H1 (cell line): ENCODE data around the gene PCDHA11. TPM values are rescaled to one million over a fixed set of nuclear protein-coding genes. Genes with fewer than 3 reads are reported as not detected.
A peak's percentile ranks its signal among the peaks of the same experiment; 100 is the strongest.

Source experiments
- CTCF ChIA-PET: fragments of 300-600 bp; sonication (Branson Sonifier 250); formaldehyde crosslinking; loops from one replicate; lab custom pipeline; 2021; ENCODE audit not compliant: partially characterized antibody; lab: Charles Lee
- POLR2A ChIA-PET: fragments of 300-600 bp; sonication (Branson Sonifier 250); formaldehyde crosslinking; loops from one replicate; lab custom pipeline; 2021; ENCODE audit warnings: inconsistent platforms; ENCODE audit not compliant: partially characterized antibody; lab: Charles Lee
- DNase-seq, 2 experiments: peaks; one replicate each; pipeline versions ENCODE4 v3.0.0 to v3.0.0-alpha.2; 2010 to 2022; ENCODE audit warnings: low spot score in 2 of 2, low read depth in 1 of 2, mixed read lengths in 1 of 2
- FAIRE-seq: peaks from 2 replicates; lab custom pipeline; 2011; peaks lifted over from hg19 to GRCh38; lab: Jason Lieb, UNC
- H2AFZ ChIP-seq: 2 replicates; pipeline ENCODE4 v1.8.1; 2012; ENCODE audit warnings: low read length, inconsistent platforms
- H2AK5ac ChIP-seq: 2 replicates; pipeline ENCODE4 v1.6.1; 2013; ENCODE audit warnings: low read depth, low read length
- H2BK120ac ChIP-seq: replicated peaks from 2 replicates; pipeline ENCODE3; 2013; ENCODE audit warnings: low read depth, low read length, inconsistent platforms
- H2BK12ac ChIP-seq: 2 replicates; pipeline ENCODE4 v1.6.1; 2013; ENCODE audit warnings: low read depth, low read length
- H2BK15ac ChIP-seq: 2 replicates; pipeline ENCODE4 v1.6.1; 2013; ENCODE audit warnings: low read length
- H2BK20ac ChIP-seq: 2 replicates; pipeline ENCODE4 v1.6.1; 2013; ENCODE audit warnings: low read length
- H2BK5ac ChIP-seq: 2 replicates; pipeline ENCODE4 v1.6.1; 2013; ENCODE audit warnings: low read depth, low read length
- H3K14ac ChIP-seq: 2 replicates; pipeline ENCODE4 v1.6.1; 2013; ENCODE audit warnings: inconsistent platforms; ENCODE audit not compliant: insufficient read length
- H3K18ac ChIP-seq: 2 replicates; pipeline ENCODE4 v1.6.1; 2013; ENCODE audit warnings: low read length; ENCODE audit errors: extremely low read depth
- H3K23ac ChIP-seq: 2 replicates; pipeline ENCODE4 v1.6.1; 2013; ENCODE audit warnings: inconsistent platforms; ENCODE audit not compliant: insufficient read length
- H3K23me2 ChIP-seq: 2 replicates; pipeline ENCODE4 v1.6.1; 2013; ENCODE audit warnings: low read depth, low read length
- H3K27ac ChIP-seq: 2 replicates; pipeline ENCODE4 v1.6.1; 2011; ENCODE audit warnings: low read depth, low read length, inconsistent platforms
- H3K27me3 ChIP-seq, 4 experiments: replicated peaks in 1 of 4; 1 replicate in 1 of 4; 2 replicates in 3 of 4; pipeline versions ENCODE4 v1.6.1 to v1.8.1; 2011 to 2013; ENCODE audit warnings: low read length in 3 of 4, mild to moderate bottlenecking in 3 of 4, inconsistent platforms in 2 of 4, mixed read lengths in 2 of 4, moderate library complexity in 1 of 4; ENCODE audit not compliant: control insufficient read depth in 3 of 4, insufficient read depth in 3 of 4; ENCODE audit errors: extremely low read depth in 1 of 4
- H3K36me3 ChIP-seq, 4 experiments: 2 replicates each; pipeline versions ENCODE4 v1.6.1 to v1.8.1; 2011 to 2013; ENCODE audit warnings: mild to moderate bottlenecking in 4 of 4, low read length in 3 of 4, moderate library complexity in 2 of 4, control low read depth in 1 of 4, inconsistent platforms in 1 of 4; ENCODE audit not compliant: insufficient read depth in 4 of 4, control insufficient read depth in 2 of 4
- H3K4ac ChIP-seq: replicated peaks from 2 replicates; pipeline ENCODE3; 2013; ENCODE audit warnings: low read length, low read depth, mixed read lengths, inconsistent platforms; ENCODE audit not compliant: insufficient read length
- H3K4me1 ChIP-seq, 4 experiments: replicated peaks in 1 of 4; 1 replicate in 1 of 4; 2 replicates in 3 of 4; pipeline versions ENCODE4 v1.6.1 to v1.8.1; 2011 to 2013; ENCODE audit warnings: low read length in 3 of 4, inconsistent platforms in 2 of 4, mixed read lengths in 1 of 4; ENCODE audit not compliant: insufficient read depth in 4 of 4, control insufficient read depth in 3 of 4
- H3K4me2 ChIP-seq, 2 experiments: 2 replicates each; pipeline versions ENCODE4 v1.6.1 to v1.8.1; 2011 to 2013; ENCODE audit warnings: low read depth in 2 of 2, low read length in 2 of 2, control low read depth in 1 of 2, inconsistent platforms in 1 of 2, mild to moderate bottlenecking in 1 of 2; ENCODE audit not compliant: insufficient read depth in 1 of 2
- H3K4me3 ChIP-seq, 4 experiments: fragments of 200-600, 300-600 bp in 1 of 4; sonication (generic), shearing (Covaris generic), sonication (Bioruptor Twin) in 1 of 4; 2 replicates each; pipeline versions ENCODE4 v1.5.1 to v1.8.1; 2011 to 2016; ENCODE audit warnings: low read length in 4 of 4, low read depth in 3 of 4, control low read depth in 2 of 4, inconsistent platforms in 2 of 4, mild to moderate bottlenecking in 2 of 4, mixed read lengths in 1 of 4, moderate library complexity in 1 of 4; ENCODE audit not compliant: insufficient read depth in 2 of 4; ENCODE audit errors: extremely low read depth in 1 of 4
- H3K56ac ChIP-seq: replicated peaks from 2 replicates; pipeline ENCODE3; 2013; ENCODE audit warnings: low read depth, mild to moderate bottlenecking, mixed read lengths, low read length, inconsistent platforms; ENCODE audit not compliant: insufficient read length
- H3K79me1 ChIP-seq: 2 replicates; pipeline ENCODE4 v1.6.1; 2013; ENCODE audit warnings: low read depth, low read length, control low read depth
- H3K79me2 ChIP-seq, 2 experiments: 2 replicates each; pipeline versions ENCODE4 v1.6.1 to v1.8.1; 2012 to 2013; ENCODE audit warnings: low read length in 2 of 2, mild to moderate bottlenecking in 2 of 2, inconsistent platforms in 1 of 2; ENCODE audit not compliant: insufficient read depth in 2 of 2, control insufficient read depth in 1 of 2
- H3K9ac ChIP-seq, 4 experiments: replicated peaks in 1 of 4; 1 replicate in 1 of 4; 2 replicates in 3 of 4; pipeline versions ENCODE4 v1.6.1 to v1.8.1; 2011 to 2013; ENCODE audit warnings: low read depth in 3 of 4, low read length in 3 of 4, control low read depth in 2 of 4, mild to moderate bottlenecking in 2 of 4, moderate library complexity in 2 of 4, inconsistent platforms in 1 of 4; ENCODE audit errors: extremely low read depth in 1 of 4
- H3K9me3 ChIP-seq, 2 experiments: 2 replicates each; pipeline versions ENCODE4 v1.6.1 to v1.8.1; 2012 to 2013; ENCODE audit warnings: mild to moderate bottlenecking in 2 of 2, moderate library complexity in 2 of 2, control low read depth in 1 of 2, inconsistent platforms in 1 of 2, low read depth in 1 of 2, low read length in 1 of 2, mixed read lengths in 1 of 2; ENCODE audit not compliant: insufficient read depth in 2 of 2
- H4K20me1 ChIP-seq, 2 experiments: replicated peaks in 1 of 2; 2 replicates each; pipeline versions ENCODE3 to v1.8.1; 2011 to 2013; ENCODE audit warnings: inconsistent platforms in 2 of 2, low read length in 2 of 2, mild to moderate bottlenecking in 1 of 2; ENCODE audit not compliant: insufficient read depth in 2 of 2, control insufficient read depth in 1 of 2
- H4K5ac ChIP-seq: 2 replicates; pipeline ENCODE4 v1.6.1; 2013; ENCODE audit warnings: low read length, low read depth, mixed read lengths, inconsistent platforms; ENCODE audit not compliant: insufficient read length
- H4K8ac ChIP-seq: 2 replicates; pipeline ENCODE4 v1.8.0; 2013; ENCODE audit warnings: mild to moderate bottlenecking, moderate library complexity, low read length, inconsistent platforms; ENCODE audit not compliant: insufficient read depth; ENCODE audit errors: extremely low read depth
- H4K91ac ChIP-seq: replicated peaks from 2 replicates; pipeline ENCODE3; 2013; ENCODE audit warnings: low read length, mixed read lengths, inconsistent platforms; ENCODE audit not compliant: insufficient read length
- CTBP2 ChIP-seq: IDR thresholded peaks from 2 replicates; pipeline ENCODE4 v1.7.0; 2011; ENCODE audit warnings: borderline replicate concordance, mild to moderate bottlenecking, moderate library complexity, mixed read lengths, low read length; ENCODE audit not compliant: insufficient read depth, insufficient read length
- SRF ChIP-seq: IDR thresholded peaks from 2 replicates; pipeline ENCODE4 v1.6.1; 2011; ENCODE audit warnings: mild to moderate bottlenecking, low read depth, low read length, moderate library complexity
- SUZ12 ChIP-seq: fragments of 200-600 bp; sonication (generic); IDR thresholded peaks from 2 replicates; pipeline ENCODE4 v1.6.1; 2012; ENCODE audit warnings: mild to moderate bottlenecking, inconsistent platforms, low read length, moderate library complexity, mixed read lengths
- WGBS, 2 experiments: shearing (Covaris generic) in 1 of 2; methylation state at CpG; one replicate each; pipeline versions ENCODE4 v1.1.6 to v1.1.7; 2013 to 2015; ENCODE audit warnings: low lambda C conversion rate in 2 of 2, mixed read lengths in 2 of 2, inconsistent platforms in 1 of 2, low coverage in 1 of 2, missing lambda C conversion rate in 1 of 2; ENCODE audit not compliant: insufficient replicate concordance in 2 of 2, insufficient coverage in 1 of 2, insufficient read length in 1 of 2; ENCODE audit errors: extremely low coverage in 1 of 2, missing lambda C conversion rate in 1 of 2; 5-methylcytosine and 5-hydroxymethylcytosine counted together
- polyA plus RNA-seq, 7 experiments: library from polyadenylated mRNA; depleted of rRNA in 3 of 7; stranded (reverse) in 5 of 7; unstranded in 2 of 7; fragments of >200 nt in 5 of 7; fragments of 200-250 nt in 2 of 7; gene quantifications; 1 replicate in 5 of 7; 2 replicates in 1 of 7; 4 replicates in 1 of 7; pipeline versions ENCODE4 v1.2.1 to v1.2.3, GENCODE V29; 2011 to 2013; ENCODE audit warnings: missing spikeins in 2 of 7, mixed read lengths in 2 of 7
- total RNA-seq: library from RNA; stranded (reverse); fragmentation: NEBNext Ultra II Directional; extraction: Animal tissue kit (Norgen Biotek cat#: 25700); gene quantifications from 2 replicates; pipeline ENCODE4 v1.2.1, GENCODE V29; 2021
- TF ChIP-seq, protein P1 (sequence below), 3 experiments: IDR thresholded peaks; 1 replicate in 2 of 3; 2 replicates in 1 of 3; pipeline versions ENCODE4 v1.5.1 to v1.6.1; 2011; ENCODE audit warnings: low read length in 3 of 3, mild to moderate bottlenecking in 3 of 3, inconsistent platforms in 2 of 3, low read depth in 1 of 3, moderate library complexity in 1 of 3; ENCODE audit not compliant: insufficient read depth in 1 of 3; ENCODE audit errors: control extremely low read depth in 1 of 3

Gene PCDHA11
- total and polyA plus RNA-seq, 2 of the 8 experiments (the other 6 are each of a cell fraction or from before 2014, with no cell fraction given), result 4.7 to 6.6 TPM

DNA sequence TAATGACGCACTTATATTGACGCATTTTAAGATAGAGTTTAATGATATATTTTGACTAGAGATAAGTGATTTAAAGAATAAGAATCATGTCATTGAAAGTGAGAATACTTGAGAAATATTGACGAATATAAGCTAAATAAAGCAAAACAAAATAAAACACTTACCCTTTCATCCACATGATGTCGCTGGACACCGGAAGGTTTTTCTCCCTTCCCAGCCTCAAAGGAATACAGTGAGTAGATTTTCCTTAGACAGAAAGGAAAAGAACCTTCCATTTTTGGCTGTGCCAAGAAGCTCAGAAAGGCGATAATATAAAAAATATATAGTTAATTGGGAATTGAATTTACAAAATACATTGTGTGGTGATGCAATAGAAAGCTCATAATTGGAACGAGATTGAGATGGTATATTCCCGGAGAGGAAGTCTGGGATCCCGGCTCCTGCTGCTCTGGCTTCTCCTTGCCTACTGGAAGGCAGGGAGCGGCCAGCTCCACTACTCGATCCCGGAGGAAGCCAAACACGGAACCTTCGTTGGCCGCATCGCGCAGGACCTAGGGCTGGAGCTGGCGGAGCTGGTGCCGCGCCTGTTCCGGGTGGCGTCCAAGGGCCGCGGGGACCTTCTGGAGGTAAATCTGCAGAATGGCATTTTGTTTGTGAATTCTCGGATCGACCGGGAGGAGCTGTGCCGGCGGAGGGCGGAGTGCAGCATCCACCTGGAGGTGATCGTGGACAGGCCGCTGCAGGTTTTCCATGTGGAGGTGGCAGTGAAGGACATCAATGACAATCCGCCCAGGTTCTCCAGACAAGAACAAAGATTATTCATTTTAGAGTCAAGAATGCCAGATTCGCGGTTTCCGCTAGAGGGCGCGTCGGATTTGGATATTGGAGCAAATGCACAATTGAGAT lies 47.1 kb upstream of the PCDHA11 start, which contains the start of gene PCDHA5:
TSS of gene PCDHA5 (plus strand) at position 239 of the 906 bp plus-strand sequence.
- Histone ChIP-seq H2BK120ac (no peak within 1 kb of the TSS), H3K79me1 (no peaks in the 10 kb centered on the region), H3K4ac (no peak within 1 kb of the TSS), H3K56ac (no peak within 1 kb of the TSS), H3K23me2 (no peaks in the 10 kb centered on the region), H2BK12ac (no peak within 1 kb of the TSS), H4K5ac (no peak within 1 kb of the TSS), H3K14ac (no peak within 1 kb of the TSS), H4K20me1 (peaks cover 0 to 3% of the 10 kb centered on the region in 2 experiments), H3K27ac (no peak within 1 kb of the TSS), H4K91ac (no peak within 1 kb of the TSS), H3K36me3 (peaks cover 0 to 3% (median 0%) of the 10 kb centered on the region in 4 experiments; a peak in 1 of 8 replicates), H3K4me3 (no peak within 1 kb of the TSS), H3K23ac (no peak within 1 kb of the TSS), H3K79me2 (no peaks in the 10 kb centered on the region), H2BK5ac (no peak within 1 kb of the TSS), H3K18ac (no peak within 1 kb of the TSS), H3K4me1 (no peaks in the 10 kb centered on the region), H4K8ac (no peak within 1 kb of the TSS), H2BK15ac (no peak within 1 kb of the TSS), H3K4me2 (no peak within 1 kb of the TSS), H2AFZ (no peak within 1 kb of the TSS), H3K9ac (no peak within 1 kb of the TSS), H2AK5ac (no peak within 1 kb of the TSS), H2BK20ac (no peak within 1 kb of the TSS), H3K27me3 (no peaks in the 10 kb centered on the region), H3K9me3 (peaks cover 0 to 7% of the 10 kb centered on the region in 2 experiments; a peak in 1 of 4 replicates)
- POLR2A ChIA-PET, result no interaction called here
- no peak for FAIRE-seq
- 89% methylated on average over 37 of the region's 39 CpGs; no CpG with 5 or more reads in 1 of the 2 experiments for whole genome bisulfite sequencing, 2 experiments
- TF ChIP-seq SRF, result no peak
- TF ChIP-seq SUZ12, result no peak
- TF ChIP-seq, protein P1, sequence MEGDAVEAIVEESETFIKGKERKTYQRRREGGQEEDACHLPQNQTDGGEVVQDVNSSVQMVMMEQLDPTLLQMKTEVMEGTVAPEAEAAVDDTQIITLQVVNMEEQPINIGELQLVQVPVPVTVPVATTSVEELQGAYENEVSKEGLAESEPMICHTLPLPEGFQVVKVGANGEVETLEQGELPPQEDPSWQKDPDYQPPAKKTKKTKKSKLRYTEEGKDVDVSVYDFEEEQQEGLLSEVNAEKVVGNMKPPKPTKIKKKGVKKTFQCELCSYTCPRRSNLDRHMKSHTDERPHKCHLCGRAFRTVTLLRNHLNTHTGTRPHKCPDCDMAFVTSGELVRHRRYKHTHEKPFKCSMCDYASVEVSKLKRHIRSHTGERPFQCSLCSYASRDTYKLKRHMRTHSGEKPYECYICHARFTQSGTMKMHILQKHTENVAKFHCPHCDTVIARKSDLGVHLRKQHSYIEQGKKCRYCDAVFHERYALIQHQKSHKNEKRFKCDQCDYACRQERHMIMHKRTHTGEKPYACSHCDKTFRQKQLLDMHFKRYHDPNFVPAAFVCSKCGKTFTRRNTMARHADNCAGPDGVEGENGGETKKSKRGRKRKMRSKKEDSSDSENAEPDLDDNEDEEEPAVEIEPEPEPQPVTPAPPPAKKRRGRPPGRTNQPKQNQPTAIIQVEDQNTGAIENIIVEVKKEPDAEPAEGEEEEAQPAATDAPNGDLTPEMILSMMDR (IDR thresholded peaks at IDR 0.05; ENCODE audit: control extremely low read depth in 1 of 3, insufficient read depth in 1 of 3, low read depth in 1 of 3, low read length in 3 of 3), result peak in 1 of 3 experiments; percentile 10; a peak in 1 of 4 replicates
- TF ChIP-seq CTBP2, result no peak
- CTCF ChIA-PET, result interaction anchor here (0.6 to 5.5 kb wide), 9 partner anchors 8 to 818 kb away, joined by 3 to 49 read pairs (median 4); partner anchors contain the start of genes PCDHA11, PCDHA4 and PCDHA7
- no peak for DNase-seq
